ENCODE results near the gene MINDY1. TPM values are rescaled to one million over a fixed set of nuclear protein-coding genes. Genes with fewer than 3 reads are reported as not detected.

The MINDY1 gene
- total and polyA plus RNA-seq, 10 of the 15 experiments (the other 5 are each of a cell fraction or from before 2014, with no cell fraction given): 0.48 to 8.8 (median 5.0) TPM

DNA sequence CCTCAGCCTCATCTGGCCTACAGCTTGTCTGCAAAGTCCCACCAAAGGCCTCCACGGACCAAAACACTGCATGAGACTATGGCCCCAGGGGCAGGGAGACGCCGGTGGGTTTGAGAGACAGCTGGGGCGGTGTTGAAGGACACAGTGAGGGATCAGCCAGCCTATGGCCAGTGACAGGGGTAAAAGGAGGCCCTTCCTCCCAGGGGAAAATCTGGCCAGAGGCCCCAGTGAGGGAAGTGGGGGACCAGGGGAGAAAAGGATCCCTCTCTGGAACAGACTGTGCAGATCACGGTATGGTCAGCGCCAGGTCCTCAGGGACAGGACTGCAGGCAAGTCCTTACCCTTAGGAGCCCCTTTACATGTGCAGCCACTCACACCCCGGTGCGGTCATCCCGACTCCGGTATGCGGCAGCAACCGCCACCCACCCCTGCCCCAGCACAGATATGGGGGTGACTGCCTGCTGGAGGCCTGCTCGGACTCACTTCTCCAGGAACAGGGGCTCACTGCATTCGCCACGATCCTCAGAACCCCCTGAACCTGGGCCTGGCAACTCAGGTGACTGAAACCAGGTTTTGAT lies 33.4 kb downstream of the MINDY1 start:
- ATAC-seq: peak; percentile 33
- ChIA-PET RAD21 (ENCODE audit: unreplicated experiment) (interaction anchor here (1.7 kb wide), 1 partner anchor 33 kb away, joined by 7 read pairs; the partner anchor contains the start of gene MINDY1), CTCF (interaction anchor here (0.5 to 15.8 kb wide), 3 partner anchors 26 to 483 kb away, joined by 3 to 252 read pairs (median 3); partner anchors contain the start of gene MINDY1), SMC1A (ENCODE audit: uncharacterized antibody, unreplicated experiment) (interaction anchor here (0.6 to 1.4 kb wide), 4 partner anchors 8 to 186 kb away, joined by 3 to 7 read pairs (median 3); no protein-coding TSS in a partner anchor), POLR2A (interaction anchor here (1.0 kb wide), 1 partner anchor 33 kb away, joined by 3 read pairs; the partner anchor contains the start of gene MINDY1)
- Histone ChIP-seq H3K4me1 (ENCODE audit: control insufficient read depth, insufficient read depth, low read length) (peaks cover 7% of the 10 kb centered on the region; the same call in 1 of the 2 replicates), H3K27me3 (replicated peaks in 1 of 2; ENCODE audit: control insufficient read depth in 2 of 2, insufficient read depth in 2 of 2, low read length in 1 of 2) (no peaks in the 10 kb centered on the region; a peak in 2 of 4 replicates), H3K4me3 (peak overlapping the region; percentile 87), H3K36me3 (ENCODE audit: control insufficient read depth in 2 of 2, insufficient read depth in 2 of 2, low read length in 1 of 2) (peaks cover 0 to under 1% of the 10 kb centered on the region in 2 experiments; a peak in 2 of 4 replicates), H3K9me3 (replicated peaks; ENCODE audit: control insufficient read depth, insufficient read depth, low read length) (no peaks in the 10 kb centered on the region), H3K9ac (ENCODE audit: control insufficient read depth, insufficient read depth, low read length) (peak overlapping the region; percentile 85), H3K79me2 (ENCODE audit: control insufficient read depth, insufficient read depth, low read length) (peaks cover 39% of the 10 kb centered on the region), H3K27ac (ENCODE audit: control insufficient read depth, insufficient read depth) (peak overlapping the region; percentile 75), H4K20me1 (ENCODE audit: control insufficient read depth, insufficient read depth) (no peaks in the 10 kb centered on the region), H2AFZ (ENCODE audit: control insufficient read depth, low read depth, low read length) (peak overlapping the region; percentile 75; the same call in 1 of the 2 replicates), H3K4me2 (ENCODE audit: control insufficient read depth, insufficient read depth) (peak overlapping the region; percentile 77)
- intact Hi-C loops (cut with micrococcal nuclease; ENCODE audit: unreplicated experiment) (loop anchor here (10.0 kb wide), 2 partner anchors 209 to 349 kb away; partner anchors contain the start of genes CTSS and ENSA), in situ Hi-C loops (cut with MboI) (no loop called here)
- BruUV-seq (replicated peaks): no TSS peak
- no peak for FAIRE-seq
- 33% methylated on average over 15 of the region's 15 CpGs for WGBS (ENCODE audit: insufficient coverage, insufficient replicate concordance, low lambda C conversion rate, missing lambda C conversion rate)
- no peak for DNase-seq (ENCODE audit: low read depth, low spot score)
- TF ChIP-seq RUNX3 (IDR thresholded peaks at IDR 0.05; ENCODE audit: low read length): peak; percentile 23; the same call in 1 of the 2 replicates
- no peak for TF ChIP-seq EZH2 (IDR thresholded peaks at IDR 0.05; ENCODE audit: borderline replicate concordance, control insufficient read depth, low read depth, low read length)

DNA sequence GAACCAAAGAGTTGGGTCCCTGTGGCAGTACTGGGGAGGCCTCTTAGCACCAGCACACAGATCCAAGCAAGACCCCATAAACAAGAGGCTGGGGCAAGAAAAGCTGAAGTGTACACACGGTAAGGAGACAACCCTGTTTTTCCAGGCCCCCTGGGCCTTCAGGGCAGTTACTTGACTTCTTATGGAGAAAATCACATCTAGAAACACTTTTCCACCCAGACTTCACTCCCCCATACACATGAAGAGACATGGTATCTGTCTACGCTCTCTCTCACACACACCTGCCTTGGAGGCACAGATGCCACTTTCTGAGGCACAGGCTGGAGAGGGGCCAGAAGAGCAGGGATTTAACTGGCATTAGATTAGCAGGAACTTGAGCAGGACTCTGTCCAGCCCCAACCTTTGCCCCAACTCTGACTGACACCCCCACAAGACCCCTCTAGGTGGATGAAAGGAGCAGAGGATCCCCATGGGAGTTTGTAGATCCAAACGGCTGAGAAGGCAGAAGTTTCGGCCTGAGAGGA lies 34.2 kb downstream of the MINDY1 start:
- no peaks in the 10 kb centered on the region for H4K20me1 ChIP-seq (ENCODE audit: control insufficient read depth, insufficient read depth)
- peaks cover 2 to 6% of the 10 kb centered on the region in 2 experiments; a peak in 3 of 4 replicates for H3K36me3 ChIP-seq (ENCODE audit: control insufficient read depth in 2 of 2, insufficient read depth in 2 of 2, low read length in 1 of 2)
- in situ Hi-C loops (cut with MboI): no loop called here
- peaks cover 39% of the 10 kb centered on the region for H3K79me2 ChIP-seq (ENCODE audit: control insufficient read depth, insufficient read depth, low read length)
- peak overlapping the region; percentile 77 for H3K4me2 ChIP-seq (ENCODE audit: control insufficient read depth, insufficient read depth)
- RAD21 ChIA-PET (ENCODE audit: unreplicated experiment): no interaction called here
- SMC1A ChIA-PET (ENCODE audit: uncharacterized antibody, unreplicated experiment): interaction anchor here (0.6 kb wide), 1 partner anchor 185 kb away, joined by 3 read pairs; no protein-coding TSS in a partner anchor
- FAIRE-seq (no peak), DNase-seq (ENCODE audit: low read depth, low spot score) (no peak), ATAC-seq (no peak)
- CTCF ChIA-PET: interaction anchor here (2.4 kb wide), 1 partner anchor 8 kb away, joined by 8 read pairs; no protein-coding TSS in a partner anchor
- 90% methylated on average over 4 of the region's 4 CpGs for WGBS (ENCODE audit: insufficient coverage, insufficient replicate concordance, low lambda C conversion rate, missing lambda C conversion rate)
- H2AFZ ChIP-seq (ENCODE audit: control insufficient read depth, low read depth, low read length): no peak overlapping the region
- TF ChIP-seq MYB (IDR thresholded peaks at IDR 0.05; ENCODE audit: borderline replicate concordance, low read depth, low read length) (no peak), ASH2L (IDR thresholded peaks at IDR 0.05; ENCODE audit: borderline replicate concordance, low read depth) (no peak), CHD4 (IDR thresholded peaks at IDR 0.05) (no peak), ATF7 (IDR thresholded peaks at IDR 0.05; ENCODE audit: low read depth) (no peak), FOXK2 (IDR thresholded peaks at IDR 0.05) (no peak)
- TF ChIP-seq, protein P1, sequence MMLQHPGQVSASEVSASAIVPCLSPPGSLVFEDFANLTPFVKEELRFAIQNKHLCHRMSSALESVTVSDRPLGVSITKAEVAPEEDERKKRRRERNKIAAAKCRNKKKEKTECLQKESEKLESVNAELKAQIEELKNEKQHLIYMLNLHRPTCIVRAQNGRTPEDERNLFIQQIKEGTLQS (IDR thresholded peaks at IDR 0.05; ENCODE audit: borderline replicate concordance, extremely low read depth, low read depth, low read length): no peak
- TF ChIP-seq, protein P2, sequence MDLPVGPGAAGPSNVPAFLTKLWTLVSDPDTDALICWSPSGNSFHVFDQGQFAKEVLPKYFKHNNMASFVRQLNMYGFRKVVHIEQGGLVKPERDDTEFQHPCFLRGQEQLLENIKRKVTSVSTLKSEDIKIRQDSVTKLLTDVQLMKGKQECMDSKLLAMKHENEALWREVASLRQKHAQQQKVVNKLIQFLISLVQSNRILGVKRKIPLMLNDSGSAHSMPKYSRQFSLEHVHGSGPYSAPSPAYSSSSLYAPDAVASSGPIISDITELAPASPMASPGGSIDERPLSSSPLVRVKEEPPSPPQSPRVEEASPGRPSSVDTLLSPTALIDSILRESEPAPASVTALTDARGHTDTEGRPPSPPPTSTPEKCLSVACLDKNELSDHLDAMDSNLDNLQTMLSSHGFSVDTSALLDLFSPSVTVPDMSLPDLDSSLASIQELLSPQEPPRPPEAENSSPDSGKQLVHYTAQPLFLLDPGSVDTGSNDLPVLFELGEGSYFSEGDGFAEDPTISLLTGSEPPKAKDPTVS (IDR thresholded peaks at IDR 0.05; ENCODE audit: low read depth, low read length): no peak
- peak overlapping the region; percentile 85 for H3K9ac ChIP-seq (ENCODE audit: control insufficient read depth, insufficient read depth, low read length)
- no peaks in the 10 kb centered on the region for H3K9me3 ChIP-seq (replicated peaks; ENCODE audit: control insufficient read depth, insufficient read depth, low read length)
- BruUV-seq (replicated peaks): TSS peak; percentile 43
- intact Hi-C loops (cut with micrococcal nuclease; ENCODE audit: unreplicated experiment): loop anchor here (10.0 kb wide), 2 partner anchors 208 to 348 kb away; partner anchors contain the start of genes CTSS and ENSA
- H3K27ac ChIP-seq (ENCODE audit: control insufficient read depth, insufficient read depth): no peak overlapping the region
- POLR2A ChIA-PET: no interaction called here
- peak overlapping the region; percentile 87; the same call in 1 of the 2 replicates for H3K4me3 ChIP-seq
- no peaks in the 10 kb centered on the region; a peak in 2 of 4 replicates for H3K27me3 ChIP-seq (replicated peaks in 1 of 2; ENCODE audit: control insufficient read depth in 2 of 2, insufficient read depth in 2 of 2, low read length in 1 of 2)
- peaks cover 7% of the 10 kb centered on the region; the same call in 1 of the 2 replicates for H3K4me1 ChIP-seq (ENCODE audit: control insufficient read depth, insufficient read depth, low read length)
